Endodermal cell (in vitro differentiated cells): ENCODE measurements around the gene SS18L1. TPM values are rescaled to one million over a fixed set of nuclear protein-coding genes. Genes with fewer than 3 reads are reported as not detected.

ENCODE experiments used
- DNase-seq: peaks from one replicate; pipeline ENCODE4 v3.0.0-alpha.2; 2017
- H3K27ac ChIP-seq: 2 replicates; pipeline ENCODE4 v1.5.1; 2013; ENCODE audit warnings: mild to moderate bottlenecking, low read depth, low read length, moderate library complexity
- H3K27me3 ChIP-seq: 2 replicates; pipeline ENCODE4 v1.6.1; 2013; ENCODE audit warnings: mild to moderate bottlenecking, low read length, moderate library complexity; ENCODE audit not compliant: insufficient read depth, control insufficient read depth, poor library complexity, severe bottlenecking
- H3K36me3 ChIP-seq: 2 replicates; pipeline ENCODE4 v1.7.0; 2013; ENCODE audit warnings: mild to moderate bottlenecking, low read length, moderate library complexity; ENCODE audit not compliant: control insufficient read depth, insufficient read depth
- H3K4me1 ChIP-seq: one replicate; pipeline ENCODE4 v1.7.0; 2013; ENCODE audit warnings: low read length; ENCODE audit not compliant: control insufficient read depth, insufficient read depth
- H3K4me3 ChIP-seq: 2 replicates; pipeline ENCODE4 v1.5.1; 2013; ENCODE audit warnings: mild to moderate bottlenecking, low read length, moderate library complexity
- H3K9ac ChIP-seq: 2 replicates; pipeline ENCODE4 v1.6.1; 2013; ENCODE audit warnings: mild to moderate bottlenecking, low read length, moderate library complexity; ENCODE audit not compliant: poor library complexity, severe bottlenecking; ENCODE audit errors: extremely low read depth
- H3K9me3 ChIP-seq: 2 replicates; pipeline ENCODE4 v1.6.1; 2013; ENCODE audit warnings: mild to moderate bottlenecking, low read length, moderate library complexity; ENCODE audit not compliant: control insufficient read depth
- H3K27ac Mint-ChIP-seq: 2 replicates; pipeline ENCODE4 v1.8.0; 2020; ENCODE audit warnings: mixed read lengths
- H3K27me3 Mint-ChIP-seq: 2 replicates; pipeline ENCODE4 v1.8.0; 2021; ENCODE audit warnings: mild to moderate bottlenecking, mixed read lengths; ENCODE audit not compliant: insufficient read depth
- H3K36me3 Mint-ChIP-seq: 2 replicates; pipeline ENCODE4 v1.8.0; 2020; ENCODE audit warnings: low read depth, mixed read lengths
- H3K4me1 Mint-ChIP-seq: 2 replicates; pipeline ENCODE4 v1.8.0; 2020; ENCODE audit warnings: mixed read lengths
- H3K4me3 Mint-ChIP-seq: 2 replicates; pipeline ENCODE4 v1.8.0; 2020; ENCODE audit warnings: mild to moderate bottlenecking, moderate library complexity, mixed read lengths
- H3K9me3 Mint-ChIP-seq: 2 replicates; pipeline ENCODE4 v1.8.0; 2020; ENCODE audit warnings: mild to moderate bottlenecking, mixed read lengths
- CTCF ChIP-seq: fragments of 200-600 bp; sonication (generic); conservative IDR thresholded peaks from 2 replicates; pipeline ENCODE4 v1.5.0; 2021; ENCODE audit warnings: antibody characterized with exemption, mild to moderate bottlenecking
- WGBS, 2 experiments: methylation state at CpG; one replicate each; pipeline versions ENCODE4 v1.1.5 to v1.1.7; 2013; ENCODE audit warnings: missing lambda C conversion rate in 2 of 2, mixed read lengths in 1 of 2; ENCODE audit not compliant: insufficient coverage in 1 of 2, insufficient read length in 1 of 2; 5-methylcytosine and 5-hydroxymethylcytosine counted together
- total RNA-seq, 2 donors: library from RNA; stranded (reverse); fragmentation: NEBNext Ultra II Directional in 1 of 2; extraction: Animal tissue kit (Norgen Biotek cat#: 25700) in 1 of 2; gene quantifications; 2 replicates in 1 of 2; 3 replicates in 1 of 2; pipeline ENCODE4 v1.2.1, GENCODE V29; 2021

SS18L1 gene
- total RNA-seq, 2 donors from 2014 or later, result 23.2 to 28.8 TPM

DNA sequence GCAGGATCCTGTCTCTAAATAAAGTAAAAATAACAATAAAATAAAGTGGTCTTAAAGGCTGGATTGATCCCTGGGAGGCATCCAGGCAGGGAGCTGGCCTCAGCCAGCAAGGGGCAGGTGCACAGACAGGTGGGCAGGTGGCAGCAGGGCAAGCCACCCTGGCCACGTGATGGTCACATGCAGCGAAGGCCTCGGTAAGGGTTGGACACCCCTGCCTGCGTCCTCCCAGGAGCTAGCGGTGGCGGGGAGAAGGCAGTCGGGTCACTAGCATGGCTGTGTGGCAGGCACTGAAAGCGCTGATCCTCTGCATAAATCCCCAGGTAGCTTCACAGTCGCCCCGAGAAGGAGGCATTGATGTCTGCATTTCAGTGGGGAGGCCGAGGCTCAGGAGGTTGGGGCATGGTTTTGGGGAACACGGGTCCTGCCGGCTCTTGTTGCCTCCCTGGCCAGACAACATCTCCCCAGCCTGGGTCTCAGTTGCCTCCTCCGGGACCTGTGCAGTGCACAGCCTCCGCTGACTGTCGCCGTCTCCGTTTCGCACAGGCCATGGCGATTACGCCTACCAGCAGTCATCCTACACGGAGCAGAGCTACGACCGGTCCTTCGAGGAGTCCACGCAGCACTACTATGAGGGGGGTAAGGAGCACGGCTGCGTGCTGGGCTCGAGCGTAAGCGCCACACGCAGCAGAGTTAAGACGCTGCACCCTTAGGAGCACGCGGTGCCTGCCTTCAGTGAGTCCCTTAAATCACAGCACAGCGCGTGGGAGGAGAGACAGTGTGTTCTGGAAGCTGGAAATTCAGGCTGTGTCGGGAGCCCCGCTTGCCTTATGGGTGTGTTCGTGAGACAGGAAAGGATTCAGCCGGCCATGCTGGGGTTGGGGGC, 21.6 kb downstream of the SS18L1 start:
- Mint-ChIP-seq H3K9me3 (no peaks in the 10 kb centered on the region), H3K36me3 (peaks cover 52% of the 10 kb centered on the region)

DNA sequence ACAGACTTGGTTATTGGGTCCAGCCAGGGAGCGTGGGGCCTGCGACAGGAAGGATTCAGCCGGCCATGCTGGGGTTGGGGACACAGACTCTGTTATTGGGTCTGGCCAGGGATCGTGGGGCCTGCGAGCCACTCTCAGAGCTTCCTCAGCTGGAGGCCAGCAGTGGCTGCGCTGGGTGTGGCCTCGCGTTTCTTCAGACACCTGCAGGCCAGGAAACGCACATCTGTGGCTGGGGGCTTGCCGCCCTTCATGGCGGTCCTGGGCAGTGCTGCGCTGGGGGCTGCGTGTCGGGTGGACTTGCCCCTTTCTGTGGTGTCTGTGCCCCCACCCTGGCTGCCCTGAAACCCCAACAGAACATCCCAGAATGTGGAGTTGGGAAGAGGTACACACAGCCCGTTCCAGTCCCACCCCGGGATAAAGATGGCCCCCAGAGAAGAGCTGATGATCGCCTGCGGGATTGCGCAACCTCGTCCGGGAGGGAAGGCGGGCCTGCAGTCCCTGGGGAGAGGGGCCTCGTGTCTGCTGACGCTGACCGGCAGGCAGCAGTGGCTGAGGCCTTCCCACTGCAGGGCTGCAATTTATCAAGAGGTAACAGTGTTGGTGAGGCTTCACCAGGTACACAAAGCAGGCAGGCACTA, 22.3 kb downstream of the SS18L1 start:
- no peak for DNase-seq
- Mint-ChIP-seq H3K4me3 (no peak overlapping the region), H3K4me1 (no peaks in the 10 kb centered on the region), H3K27ac (no peak overlapping the region), H3K36me3 (peaks cover 47% of the 10 kb centered on the region), H3K27me3 (no peaks in the 10 kb centered on the region), H3K9me3 (no peaks in the 10 kb centered on the region)
- H3K9me3 ChIP-seq, result no peaks in the 10 kb centered on the region
- no peak overlapping the region for H3K27ac ChIP-seq
- no peak overlapping the region for H3K9ac ChIP-seq
- H3K36me3 ChIP-seq, result peaks cover 29% of the 10 kb centered on the region
- H3K4me3 ChIP-seq, result no peak overlapping the region
- TF ChIP-seq CTCF, result no peak
- H3K27me3 ChIP-seq, result no peaks in the 10 kb centered on the region
- no peaks in the 10 kb centered on the region for H3K4me1 ChIP-seq
- 85 to 94% methylated on average over 10 to 25 of the region's 25 CpGs for WGBS, 2 experiments

More for the DNA sequence above, 21.6 kb downstream of the SS18L1 start:
- no peak overlapping the region for H3K9ac ChIP-seq
- Mint-ChIP-seq H3K4me1 (no peaks in the 10 kb centered on the region), H3K4me3 (no peak overlapping the region), H3K27ac (no peak overlapping the region), H3K27me3 (no peaks in the 10 kb centered on the region)
- no peak overlapping the region for H3K27ac ChIP-seq
- H3K27me3 ChIP-seq, result no peaks in the 10 kb centered on the region
- 96 to 97% methylated on average over 34 to 41 of the region's 41 CpGs for WGBS, 2 experiments
- TF ChIP-seq CTCF, result no peak
- no peak for DNase-seq
- H3K4me3 ChIP-seq, result no peak overlapping the region
- no peaks in the 10 kb centered on the region for H3K4me1 ChIP-seq
- H3K36me3 ChIP-seq, result peaks cover 32% of the 10 kb centered on the region
- no peaks in the 10 kb centered on the region for H3K9me3 ChIP-seq

- H3K9me3 ChIP-seq, result no peaks in the 10 kb centered on the region
- Mint-ChIP-seq H3K27ac (no peak overlapping the region), H3K9me3 (no peaks in the 10 kb centered on the region), H3K27me3 (no peaks in the 10 kb centered on the region), H3K4me1 (no peaks in the 10 kb centered on the region), H3K36me3 (peaks cover 47% of the 10 kb centered on the region), H3K4me3 (no peak overlapping the region)
- no peak overlapping the region for H3K4me3 ChIP-seq
- H3K9ac ChIP-seq, result no peak overlapping the region
- TF ChIP-seq CTCF, result no peak
- WGBS, 2 experiments, result 97 to 98% methylated on average over 5 to 6 of the region's 6 CpGs
- DNase-seq, result no peak
- H3K36me3 ChIP-seq, result peaks cover 27% of the 10 kb centered on the region
- no peaks in the 10 kb centered on the region for H3K27me3 ChIP-seq
- H3K27ac ChIP-seq, result no peak overlapping the region
- H3K4me1 ChIP-seq, result no peaks in the 10 kb centered on the region
Measured at GRCh38 chr20:62167474-62167873, 23.9 kb downstream of the SS18L1 start.
